ENCODE measurements around the gene RPUSD2.

GRCh38 chr15:40525855-40526254, 43.2 kb upstream of the RPUSD2 start:
- TF ChIP-seq, protein P1, sequence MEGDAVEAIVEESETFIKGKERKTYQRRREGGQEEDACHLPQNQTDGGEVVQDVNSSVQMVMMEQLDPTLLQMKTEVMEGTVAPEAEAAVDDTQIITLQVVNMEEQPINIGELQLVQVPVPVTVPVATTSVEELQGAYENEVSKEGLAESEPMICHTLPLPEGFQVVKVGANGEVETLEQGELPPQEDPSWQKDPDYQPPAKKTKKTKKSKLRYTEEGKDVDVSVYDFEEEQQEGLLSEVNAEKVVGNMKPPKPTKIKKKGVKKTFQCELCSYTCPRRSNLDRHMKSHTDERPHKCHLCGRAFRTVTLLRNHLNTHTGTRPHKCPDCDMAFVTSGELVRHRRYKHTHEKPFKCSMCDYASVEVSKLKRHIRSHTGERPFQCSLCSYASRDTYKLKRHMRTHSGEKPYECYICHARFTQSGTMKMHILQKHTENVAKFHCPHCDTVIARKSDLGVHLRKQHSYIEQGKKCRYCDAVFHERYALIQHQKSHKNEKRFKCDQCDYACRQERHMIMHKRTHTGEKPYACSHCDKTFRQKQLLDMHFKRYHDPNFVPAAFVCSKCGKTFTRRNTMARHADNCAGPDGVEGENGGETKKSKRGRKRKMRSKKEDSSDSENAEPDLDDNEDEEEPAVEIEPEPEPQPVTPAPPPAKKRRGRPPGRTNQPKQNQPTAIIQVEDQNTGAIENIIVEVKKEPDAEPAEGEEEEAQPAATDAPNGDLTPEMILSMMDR (IDR thresholded peaks at IDR 0.05; ENCODE audit: low read depth, low read length) = no peak
- TF ChIP-seq POLR2A (IDR thresholded peaks at IDR 0.05; ENCODE audit: extremely low read depth, insufficient read length) = no peak
- no peak for TF ChIP-seq MYC (IDR thresholded peaks at IDR 0.05; ENCODE audit: low read depth, low read length)
- no peak for TF ChIP-seq MAX (IDR thresholded peaks at IDR 0.05; ENCODE audit: low read depth, low read length)

Data from NB4 (cell line).